GM12878 (cell line): ENCODE measurements around the gene REEP1. TPM values are rescaled to one million over a fixed set of nuclear protein-coding genes. Genes with fewer than 3 reads are reported as not detected.

Experiments used
- ATAC-seq: fragments of 200-7000 bp; cut with Tn5 transposase; 3 replicates; pipeline ENCODE4 v1.9.1; 2020; ENCODE audit warnings: mild to moderate bottlenecking, moderate library complexity
- BruUV-seq: library from RNA; stranded (reverse); fragments of 400-500 nt; replicated peaks from 2 replicates; lab custom pipeline; 2021; lab: Mats Ljungman, UMichigan
- CTCF ChIA-PET: fragments of 300-600 bp; sonication (Branson Sonifier 250); formaldehyde crosslinking; extraction: SDS; loops from one replicate; lab custom pipeline; 2021; ENCODE audit warnings: inconsistent platforms; lab: Yijun Ruan, JAX
- POLR2A ChIA-PET: fragments of 350-600 bp; formaldehyde crosslinking; extraction: SDS; loops from one replicate; lab custom pipeline; 2021; ENCODE audit warnings: inconsistent platforms; lab: Charles Lee
- RAD21 ChIA-PET: fragments of 300-600 bp; sonication (Branson Sonifier 250); formaldehyde crosslinking; loops from one replicate; lab custom pipeline; 2023; ENCODE audit warnings: antibody characterized with exemption; ENCODE audit not compliant: unreplicated experiment; lab: Charles Lee
- SMC1A ChIA-PET: fragments of 300-600 bp; sonication (Branson Sonifier 250); formaldehyde crosslinking; loops from one replicate; lab custom pipeline; 2023; ENCODE audit not compliant: unreplicated experiment, uncharacterized antibody; lab: Charles Lee
- DNase-seq: peaks from one replicate; pipeline ENCODE4 v3.0.0-alpha.2; 2011; ENCODE audit warnings: low read depth, low spot score
- FAIRE-seq: peaks from 3 replicates; lab custom pipeline; 2011; peaks lifted over from hg19 to GRCh38; lab: Jason Lieb, UNC
- H2AFZ ChIP-seq: 2 replicates; pipeline ENCODE4 v1.6.0; 2011; ENCODE audit warnings: low read depth, low read length, control low read depth; ENCODE audit not compliant: control insufficient read depth
- H3K27ac ChIP-seq: 2 replicates; pipeline ENCODE4 v1.5.1; 2011; ENCODE audit warnings: control low read depth; ENCODE audit not compliant: control insufficient read depth, insufficient read depth
- H3K27me3 ChIP-seq, 2 experiments: replicated peaks in 1 of 2; 2 replicates each; pipeline versions ENCODE4 v1.6.0 to v1.6.1; 2011; ENCODE audit warnings: low read length in 1 of 2; ENCODE audit not compliant: control insufficient read depth in 2 of 2, insufficient read depth in 2 of 2
- H3K36me3 ChIP-seq, 2 experiments: 2 replicates each; pipeline ENCODE4 v1.5.1; 2011; ENCODE audit warnings: low read length in 1 of 2; ENCODE audit not compliant: control insufficient read depth in 2 of 2, insufficient read depth in 2 of 2
- H3K4me1 ChIP-seq: 2 replicates; pipeline ENCODE4 v1.6.1; 2011; ENCODE audit warnings: mild to moderate bottlenecking, low read length, moderate library complexity, mixed read lengths; ENCODE audit not compliant: control insufficient read depth, insufficient read depth
- H3K4me2 ChIP-seq: 2 replicates; pipeline ENCODE4 v1.6.0; 2011; ENCODE audit warnings: control low read depth; ENCODE audit not compliant: control insufficient read depth, insufficient read depth
- H3K4me3 ChIP-seq: fragments of 200-600 bp; sonication (generic); 2 replicates; pipeline ENCODE4 v1.5.1; 2016
- H3K79me2 ChIP-seq: 2 replicates; pipeline ENCODE4 v1.6.0; 2011; ENCODE audit warnings: low read length; ENCODE audit not compliant: control insufficient read depth, insufficient read depth
- H3K9ac ChIP-seq: 2 replicates; pipeline ENCODE4 v1.8.0; 2011; ENCODE audit warnings: low read length, control low read depth, mixed read lengths; ENCODE audit not compliant: control insufficient read depth, insufficient read depth
- H3K9me3 ChIP-seq: replicated peaks from 3 replicates; pipeline ENCODE4 v1.5.1; 2011; ENCODE audit warnings: mild to moderate bottlenecking, low read length; ENCODE audit not compliant: control insufficient read depth, insufficient read depth
- H4K20me1 ChIP-seq: 2 replicates; pipeline ENCODE4 v1.6.0; 2011; ENCODE audit not compliant: control insufficient read depth, insufficient read depth
- CHD2 ChIP-seq: IDR thresholded peaks from 2 replicates; pipeline ENCODE4 v1.6.1; 2011; ENCODE audit warnings: low read depth, low read length, improper control_type of control experiment, borderline replicate concordance
- ELK1 ChIP-seq: IDR thresholded peaks from 2 replicates; pipeline ENCODE4 v1.6.1; 2012; ENCODE audit warnings: low read depth, low read length, improper control_type of control experiment
- EZH2 ChIP-seq: IDR thresholded peaks from 2 replicates; pipeline ENCODE4 v1.6.1; 2012; ENCODE audit warnings: low read depth, mild to moderate bottlenecking, control low read depth, inconsistent platforms, low read length, borderline replicate concordance; ENCODE audit not compliant: control insufficient read depth
- FOXK2 ChIP-seq: fragments of 450-650 bp; IDR thresholded peaks from 2 replicates; pipeline ENCODE4 v1.6.1; 2017; ENCODE audit warnings: mild to moderate bottlenecking, moderate library complexity
- GABPA ChIP-seq: IDR thresholded peaks from 2 replicates; pipeline ENCODE4 v1.6.1; 2014; ENCODE audit warnings: antibody characterized with exemption, low read depth, mild to moderate bottlenecking, inconsistent platforms
- GATAD2B ChIP-seq: fragments of 450-650 bp; conservative IDR thresholded peaks from 2 replicates; pipeline ENCODE4 v1.6.1; 2017; ENCODE audit warnings: low read depth, mild to moderate bottlenecking, moderate library complexity
- HDAC6 ChIP-seq: fragments of 200-600 bp; sonication (generic); IDR thresholded peaks from one replicate; pipeline ENCODE4 v1.8.0; 2017; ENCODE audit warnings: antibody characterized with exemption; ENCODE audit not compliant: unreplicated experiment
- IRF5 ChIP-seq: fragments of 450-650 bp; IDR thresholded peaks from 2 replicates; pipeline ENCODE4 v1.6.1; 2017; ENCODE audit warnings: borderline replicate concordance
- POU2F2 ChIP-seq: IDR thresholded peaks from 3 replicates; pipeline ENCODE4 v1.6.1; 2011; ENCODE audit warnings: low read depth, mild to moderate bottlenecking, low read length, borderline replicate concordance
- SIX5 ChIP-seq: IDR thresholded peaks from 2 replicates; pipeline ENCODE4 v1.6.1; 2011; ENCODE audit warnings: mild to moderate bottlenecking, low read depth, low read length, moderate library complexity; ENCODE audit not compliant: severe bottlenecking
- ZNF207 ChIP-seq: fragments of 450-650 bp; IDR thresholded peaks from 2 replicates; pipeline ENCODE4 v1.6.1; 2014; ENCODE audit warnings: antibody characterized with exemption, mild to moderate bottlenecking, borderline replicate concordance
- ZNF24 ChIP-seq: fragments of 450-650 bp; IDR thresholded peaks from 2 replicates; pipeline ENCODE4 v1.6.1; 2017; ENCODE audit warnings: antibody characterized with exemption, mild to moderate bottlenecking
- WGBS: methylation state at CpG from one replicate; pipeline ENCODE4 v1.1.6; 2016; ENCODE audit warnings: low lambda C conversion rate; ENCODE audit not compliant: insufficient replicate concordance, insufficient coverage; ENCODE audit errors: missing lambda C conversion rate; 5-methylcytosine and 5-hydroxymethylcytosine counted together
- in situ Hi-C: fragments of 300-500 bp; cut with MboI; formaldehyde crosslinking; loops from 9 replicates; pipeline ENCODE4 v1.14.3; 2018; ENCODE audit warnings: mixed read lengths
- intact Hi-C: fragments of 100-400 bp; cut with micrococcal nuclease; formaldehyde crosslinking; loops from one replicate; pipeline ENCODE4 v1.14.2; 2022; ENCODE audit not compliant: unreplicated experiment
- polyA plus RNA-seq, 11 experiments: library from polyadenylated mRNA; depleted of rRNA in 4 of 11; unstranded in 6 of 11; stranded (reverse) in 5 of 11; fragments of >200 nt; fragmentation: Nextera tagmentation in 4 of 11; fragmentation: Illumina TruSeq in 1 of 11; extraction: Ambion mirVana in 4 of 11; extraction: Trizol in 1 of 11; gene quantifications; 1 replicate in 1 of 11; 2 replicates in 10 of 11; pipeline versions ENCODE4 v1.2.1 to v1.2.3, GENCODE V29; 2011 to 2016; ENCODE audit warnings: inconsistent platforms in 2 of 11, missing spikeins in 2 of 11, low read depth in 1 of 11
- total RNA-seq, 4 experiments: library from RNA; depleted of rRNA in 3 of 4; stranded (reverse); fragments of >200 nt in 3 of 4; fragmentation: Illumina TruSeq in 1 of 4; extraction: Trizol in 1 of 4; gene quantifications; 2 replicates each; pipeline versions ENCODE4 v1.2.1 to v1.2.3, GENCODE V29; 2013 to 2021
- TF ChIP-seq, protein P1 (sequence below): fragments of 450-650 bp; IDR thresholded peaks from 2 replicates; pipeline ENCODE4 v1.6.1; 2017; ENCODE audit warnings: mild to moderate bottlenecking, moderate library complexity

REEP1 gene
- total and polyA plus RNA-seq, 10 of the 15 experiments (the other 5 are each of a cell fraction or from before 2014, with no cell fraction given): 0.02 to 0.30 (median 0.09) TPM; not detected in 1

- TF ChIP-seq FOXK2: no peak
These were observed 116.3 kb downstream of the REEP1 start (continued) for GRCh38 chr2:86221066-86221684.

GRCh38 chr2:86219896-86220295 lies 117.5 kb downstream of the REEP1 start:
- Histone ChIP-seq H3K79me2 (no peaks in the 10 kb centered on the region), H3K4me3 (no peak overlapping the region), H3K9me3 (no peaks in the 10 kb centered on the region), H3K4me1 (peaks cover 6% of the 10 kb centered on the region), H3K9ac (no peak overlapping the region), H2AFZ (no peak overlapping the region), H3K36me3 (no peaks in the 10 kb centered on the region), H3K27ac (no peak overlapping the region), H3K4me2 (no peak overlapping the region), H4K20me1 (no peaks in the 10 kb centered on the region), H3K27me3 (no peaks in the 10 kb centered on the region)
- ChIA-PET RAD21 (interaction anchor here (0.7 to 10.1 kb wide), 14 partner anchors 18 to 223 kb away, joined by 3 to 181 read pairs (median 6); no protein-coding TSS in a partner anchor), SMC1A (interaction anchor here (1.5 to 7.1 kb wide), 12 partner anchors 13 to 149 kb away, joined by 3 to 178 read pairs (median 8); no protein-coding TSS in a partner anchor), CTCF (interaction anchor here (0.8 to 9.0 kb wide), 17 partner anchors 15 to 488 kb away, joined by 3 to 278 read pairs (median 8); no protein-coding TSS in a partner anchor), POLR2A (interaction anchor here (1.5 kb wide), 1 partner anchor 20 kb away, joined by 3 read pairs; the partner anchor contains the start of gene MRPL35)
- ATAC-seq (no peak), DNase-seq (no peak), FAIRE-seq (no peak)
- BruUV-seq: no TSS peak
- TF ChIP-seq GABPA (no peak), GATAD2B (no peak), IRF5 (no peak), POU2F2 (no peak), ZNF207 (no peak), ZNF24 (no peak), HDAC6 (no peak), EZH2 (no peak), CHD2 (no peak), ELK1 (no peak), SIX5 (no peak)
- TF ChIP-seq, protein P1, sequence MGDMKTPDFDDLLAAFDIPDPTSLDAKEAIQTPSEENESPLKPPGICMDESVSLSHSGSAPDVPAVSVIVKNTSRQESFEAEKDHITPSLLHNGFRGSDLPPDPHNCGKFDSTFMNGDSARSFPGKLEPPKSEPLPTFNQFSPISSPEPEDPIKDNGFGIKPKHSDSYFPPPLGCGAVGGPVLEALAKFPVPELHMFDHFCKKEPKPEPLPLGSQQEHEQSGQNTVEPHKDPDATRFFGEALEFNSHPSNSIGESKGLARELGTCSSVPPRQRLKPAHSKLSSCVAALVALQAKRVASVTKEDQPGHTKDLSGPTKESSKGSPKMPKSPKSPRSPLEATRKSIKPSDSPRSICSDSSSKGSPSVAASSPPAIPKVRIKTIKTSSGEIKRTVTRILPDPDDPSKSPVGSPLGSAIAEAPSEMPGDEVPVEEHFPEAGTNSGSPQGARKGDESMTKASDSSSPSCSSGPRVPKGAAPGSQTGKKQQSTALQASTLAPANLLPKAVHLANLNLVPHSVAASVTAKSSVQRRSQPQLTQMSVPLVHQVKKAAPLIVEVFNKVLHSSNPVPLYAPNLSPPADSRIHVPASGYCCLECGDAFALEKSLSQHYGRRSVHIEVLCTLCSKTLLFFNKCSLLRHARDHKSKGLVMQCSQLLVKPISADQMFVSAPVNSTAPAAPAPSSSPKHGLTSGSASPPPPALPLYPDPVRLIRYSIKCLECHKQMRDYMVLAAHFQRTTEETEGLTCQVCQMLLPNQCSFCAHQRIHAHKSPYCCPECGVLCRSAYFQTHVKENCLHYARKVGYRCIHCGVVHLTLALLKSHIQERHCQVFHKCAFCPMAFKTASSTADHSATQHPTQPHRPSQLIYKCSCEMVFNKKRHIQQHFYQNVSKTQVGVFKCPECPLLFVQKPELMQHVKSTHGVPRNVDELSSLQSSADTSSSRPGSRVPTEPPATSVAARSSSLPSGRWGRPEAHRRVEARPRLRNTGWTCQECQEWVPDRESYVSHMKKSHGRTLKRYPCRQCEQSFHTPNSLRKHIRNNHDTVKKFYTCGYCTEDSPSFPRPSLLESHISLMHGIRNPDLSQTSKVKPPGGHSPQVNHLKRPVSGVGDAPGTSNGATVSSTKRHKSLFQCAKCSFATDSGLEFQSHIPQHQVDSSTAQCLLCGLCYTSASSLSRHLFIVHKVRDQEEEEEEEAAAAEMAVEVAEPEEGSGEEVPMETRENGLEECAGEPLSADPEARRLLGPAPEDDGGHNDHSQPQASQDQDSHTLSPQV: no peak
- in situ Hi-C loops: loop anchor here (5.0 kb wide), 2 partner anchors 77 to 142 kb away; no protein-coding TSS in a partner anchor
- intact Hi-C loops: loop anchor here (10.0 kb wide), 1 partner anchor 225 kb away; the partner anchor contains the start of gene KDM3A
- 63% methylated on average over 5 of the region's 5 CpGs for WGBS
